K562 (cell line): ENCODE results near the gene MYL11.

ENCODE experiments used
- ARNT ChIP-seq, 2 experiments: fragments of 450-650 bp; IDR thresholded peaks; 2 replicates each; pipeline ENCODE4 v1.6.1; 2016; ENCODE audit warnings: mild to moderate bottlenecking in 1 of 2
- CTCF ChIP-seq, 3 experiments: IDR thresholded peaks in 2 of 3; conservative IDR thresholded peaks in 1 of 3; 2 replicates each; pipeline ENCODE4 v1.5.1; 2011 to 2012; ENCODE audit warnings: low read length in 3 of 3, mild to moderate bottlenecking in 3 of 3, control low read depth in 2 of 3, improper control_type of control experiment in 1 of 3, inconsistent platforms in 1 of 3, low read depth in 1 of 3, mixed read lengths in 1 of 3, moderate library complexity in 1 of 3; ENCODE audit not compliant: insufficient read depth in 2 of 3
- E2F6 ChIP-seq, 2 experiments: IDR thresholded peaks; 2 replicates each; pipeline ENCODE4 v1.6.1; 2011; ENCODE audit warnings: borderline replicate concordance in 1 of 2, control low read depth in 1 of 2, low read depth in 1 of 2, low read length in 1 of 2, mild to moderate bottlenecking in 1 of 2, mixed read lengths in 1 of 2, moderate library complexity in 1 of 2; ENCODE audit not compliant: insufficient read depth in 1 of 2, insufficient read length in 1 of 2, poor library complexity in 1 of 2, severe bottlenecking in 1 of 2; ENCODE audit errors: extremely low read depth in 1 of 2
- MTF1 ChIP-seq: fragments of 250-450 bp; sonication (Bioruptor Pico); IDR thresholded peaks from 2 replicates; pipeline ENCODE4 v1.9.0; 2021; ENCODE audit warnings: moderate library complexity, mild to moderate bottlenecking, inconsistent platforms, borderline replicate concordance
- POLR2AphosphoS5 ChIP-seq: IDR thresholded peaks from 2 replicates; pipeline ENCODE4 v1.6.1; 2011; ENCODE audit warnings: mild to moderate bottlenecking, low read depth, low read length, moderate library complexity; ENCODE audit not compliant: control insufficient read depth, insufficient read depth
- SIN3B ChIP-seq: fragments of 450-650 bp; IDR thresholded peaks from 2 replicates; pipeline ENCODE4 v1.6.1; 2017; ENCODE audit warnings: low read depth, mild to moderate bottlenecking, moderate library complexity
- ZNF146 ChIP-seq: IDR thresholded peaks from one replicate; pipeline ENCODE4 v1.6.1; 2018; ENCODE audit warnings: missing compliant biosample characterization; ENCODE audit not compliant: unreplicated experiment

GRCh38 chr16:30395992-30396585 is 21.5 kb downstream of the MYL11 start:
- TF ChIP-seq E2F6 (IDR thresholded peaks at IDR 0.05; ENCODE audit: borderline replicate concordance in 1 of 2, extremely low read depth in 1 of 2, insufficient read depth in 1 of 2, insufficient read length in 1 of 2, low read depth in 1 of 2, low read length in 1 of 2, poor library complexity in 1 of 2, severe bottlenecking in 1 of 2) (no peak), POLR2AphosphoS5 (no peak), ARNT (IDR thresholded peaks at IDR 0.05) (no peak), SIN3B (no peak), MTF1 (CRISPR knock-in tag) (no peak), ZNF146 (CRISPR knock-in tag) (no peak), CTCF (IDR thresholded peaks at IDR 0.05 in 2 of 3, conservative IDR thresholded peaks at IDR 0.05 in 1 of 3; ENCODE audit: insufficient read depth in 2 of 3, low read depth in 1 of 3, low read length in 3 of 3) (no peak)
